H9 (cell line): Measurements from ENCODE around the gene SPIRE2. TPM values are rescaled to one million over a fixed set of nuclear protein-coding genes. Genes with fewer than 3 reads are reported as not detected.
A peak's percentile ranks its signal among the peaks of the same experiment; 100 is the strongest.

Experiments used
- DNase-seq: peaks from one replicate; pipeline ENCODE4 v3.0.0-alpha.2; 2017
- H2AFZ ChIP-seq: one replicate; pipeline ENCODE4 v1.6.1; 2013; ENCODE audit warnings: mild to moderate bottlenecking, low read length, control low read depth, moderate library complexity
- H2AK5ac ChIP-seq: 2 replicates; pipeline ENCODE4 v1.6.1; 2013; ENCODE audit warnings: low read length, control low read depth, mixed read lengths; ENCODE audit not compliant: insufficient read length
- H2BK120ac ChIP-seq: one replicate; pipeline ENCODE4 v1.6.1; 2013; ENCODE audit warnings: low read depth, mild to moderate bottlenecking, low read length, control low read depth, inconsistent platforms; ENCODE audit not compliant: poor library complexity, severe bottlenecking
- H2BK12ac ChIP-seq: 2 replicates; pipeline ENCODE4 v1.6.1; 2013; ENCODE audit warnings: low read length, control low read depth, mixed read lengths, low read depth; ENCODE audit not compliant: insufficient read length
- H2BK15ac ChIP-seq: 2 replicates; pipeline ENCODE4 v1.6.1; 2013; ENCODE audit warnings: low read depth, low read length, control low read depth
- H2BK20ac ChIP-seq: one replicate; pipeline ENCODE4 v1.6.1; 2013; ENCODE audit warnings: low read depth, mild to moderate bottlenecking, low read length, control low read depth, inconsistent platforms; ENCODE audit not compliant: poor library complexity, severe bottlenecking
- H2BK5ac ChIP-seq: 2 replicates; pipeline ENCODE4 v1.6.1; 2013; ENCODE audit warnings: low read length, control low read depth, mixed read lengths; ENCODE audit not compliant: insufficient read length
- H3K14ac ChIP-seq: 2 replicates; pipeline ENCODE4 v1.6.1; 2013; ENCODE audit warnings: low read length, control low read depth; ENCODE audit not compliant: insufficient read depth
- H3K18ac ChIP-seq: 2 replicates; pipeline ENCODE4 v1.6.1; 2013; ENCODE audit warnings: low read depth, mild to moderate bottlenecking, mixed read lengths, low read length, control low read depth; ENCODE audit not compliant: insufficient read length
- H3K23ac ChIP-seq: 2 replicates; pipeline ENCODE4 v1.6.1; 2013; ENCODE audit warnings: low read length, control low read depth, mixed read lengths, low read depth; ENCODE audit not compliant: insufficient read length
- H3K23me2 ChIP-seq: 2 replicates; pipeline ENCODE4 v1.6.1; 2013; ENCODE audit warnings: low read depth, mild to moderate bottlenecking, mixed read lengths, low read length, control low read depth; ENCODE audit not compliant: insufficient read length, poor library complexity, severe bottlenecking
- H3K27ac ChIP-seq: 2 replicates; pipeline ENCODE4 v1.5.1; 2013; ENCODE audit warnings: low read length, control low read depth, mixed read lengths, low read depth; ENCODE audit not compliant: insufficient read length
- H3K27me3 ChIP-seq: 2 replicates; pipeline ENCODE4 v1.6.1; 2013; ENCODE audit warnings: low read length, control low read depth, inconsistent platforms; ENCODE audit not compliant: insufficient read depth
- H3K4ac ChIP-seq: 2 replicates; pipeline ENCODE4 v1.6.1; 2013; ENCODE audit warnings: low read depth, mild to moderate bottlenecking, control low read depth, inconsistent platforms, low read length, moderate library complexity
- H3K4me1 ChIP-seq: 2 replicates; pipeline ENCODE4 v1.6.1; 2013; ENCODE audit warnings: low read length, control low read depth, inconsistent platforms; ENCODE audit not compliant: insufficient read depth
- H3K4me2 ChIP-seq: 2 replicates; pipeline ENCODE4 v1.6.1; 2013; ENCODE audit warnings: low read length, control low read depth, mixed read lengths; ENCODE audit not compliant: insufficient read length, insufficient read depth
- H3K56ac ChIP-seq: 2 replicates; pipeline ENCODE4 v1.6.1; 2013; ENCODE audit warnings: low read depth, mild to moderate bottlenecking, mixed read lengths, low read length, control low read depth; ENCODE audit not compliant: insufficient read length
- H3K79me1 ChIP-seq: 2 replicates; pipeline ENCODE4 v1.6.1; 2013; ENCODE audit warnings: low read depth, mild to moderate bottlenecking, moderate library complexity, low read length, control low read depth, inconsistent platforms; ENCODE audit not compliant: insufficient read depth, poor library complexity, severe bottlenecking
- H3K79me2 ChIP-seq: 2 replicates; pipeline ENCODE4 v1.6.1; 2013; ENCODE audit warnings: low read length, control low read depth, inconsistent platforms; ENCODE audit not compliant: insufficient read depth
- H3K9ac ChIP-seq: 2 replicates; pipeline ENCODE4 v1.6.1; 2013; ENCODE audit warnings: low read length, control low read depth, mixed read lengths; ENCODE audit not compliant: insufficient read length; ENCODE audit errors: extremely low read depth
- H3K9me3 ChIP-seq: one replicate; pipeline ENCODE4 v1.6.1; 2013; ENCODE audit warnings: low read depth, low read length, inconsistent platforms; ENCODE audit not compliant: control insufficient read depth
- H3T11ph ChIP-seq: one replicate; pipeline ENCODE4 v1.6.1; 2013; ENCODE audit warnings: mild to moderate bottlenecking, low read length, control low read depth, inconsistent platforms
- H4K20me1 ChIP-seq: one replicate; pipeline ENCODE4 v1.6.1; 2013; ENCODE audit not compliant: control insufficient read depth, insufficient read length, insufficient read depth
- H4K5ac ChIP-seq: 2 replicates; pipeline ENCODE4 v1.6.1; 2013; ENCODE audit warnings: low read depth, mild to moderate bottlenecking, mixed read lengths, low read length, control low read depth; ENCODE audit not compliant: insufficient read length
- H4K8ac ChIP-seq: replicated peaks from 2 replicates; pipeline ENCODE4 v1.6.1; 2013; ENCODE audit warnings: low read length, control low read depth, mixed read lengths, low read depth; ENCODE audit not compliant: insufficient read length
- H4K91ac ChIP-seq: 2 replicates; pipeline ENCODE4 v1.6.1; 2013; ENCODE audit warnings: low read depth, mild to moderate bottlenecking, moderate library complexity, mixed read lengths, low read length, control low read depth; ENCODE audit not compliant: insufficient read length
- H3K27ac Mint-ChIP-seq, 3 experiments: 2 replicates in 2 of 3; 3 replicates in 1 of 3; pipeline ENCODE4 v1.8.0; 2020 to 2021; ENCODE audit warnings: mixed read lengths in 3 of 3, mild to moderate bottlenecking in 1 of 3, moderate library complexity in 1 of 3
- H3K27me3 Mint-ChIP-seq: 2 replicates; pipeline ENCODE4 v1.8.0; 2021; ENCODE audit warnings: low read depth, mild to moderate bottlenecking, moderate library complexity, mixed read lengths
- H3K36me3 Mint-ChIP-seq, 3 experiments: 2 replicates in 2 of 3; 3 replicates in 1 of 3; pipeline ENCODE4 v1.8.0; 2020 to 2021; ENCODE audit warnings: low read depth in 3 of 3, mixed read lengths in 3 of 3; ENCODE audit not compliant: insufficient read depth in 1 of 3
- H3K4me1 Mint-ChIP-seq, 2 experiments: 2 replicates each; pipeline ENCODE4 v1.8.0; 2020; ENCODE audit warnings: mixed read lengths in 2 of 2
- H3K4me3 Mint-ChIP-seq, 2 experiments: 2 replicates in 1 of 2; 3 replicates in 1 of 2; pipeline ENCODE4 v1.8.0; 2020 to 2021; ENCODE audit warnings: mild to moderate bottlenecking in 2 of 2, mixed read lengths in 2 of 2, moderate library complexity in 1 of 2
- H3K9me3 Mint-ChIP-seq, 2 experiments: 2 replicates in 1 of 2; 3 replicates in 1 of 2; pipeline ENCODE4 v1.8.0; 2020; ENCODE audit warnings: mild to moderate bottlenecking in 2 of 2, mixed read lengths in 2 of 2, moderate library complexity in 1 of 2
- CTCF ChIP-seq: fragments of 200-600 bp; sonication (generic); conservative IDR thresholded peaks from 3 replicates; pipeline ENCODE4 v1.8.0; 2021; ENCODE audit warnings: antibody characterized with exemption, mild to moderate bottlenecking
- WGBS: extraction: QIAGEN DNeasy Blood & Tissue Kit; methylation state at CpG from one replicate; pipeline ENCODE4 v1.1.7; 2013; ENCODE audit warnings: missing lambda C conversion rate, low lambda C conversion rate, mixed read lengths; ENCODE audit not compliant: insufficient read length; ENCODE audit errors: extremely low coverage; 5-methylcytosine and 5-hydroxymethylcytosine counted together
- total RNA-seq: library from RNA; stranded (reverse); gene quantifications from 2 replicates; pipeline ENCODE4 v1.2.1, GENCODE V29; 2021

The SPIRE2 gene
- total RNA-seq, 1 experiment from 2014 or later = 6.9 TPM

GRCh38 chr16:89870440-89870839, 42.2 kb downstream of the SPIRE2 start:
- H3K36me3 Mint-ChIP-seq = peaks cover 20 to 25% (median 24%) of the 10 kb centered on the region in 3 experiments
- H4K91ac ChIP-seq = no peak overlapping the region
- no peak overlapping the region for H2BK20ac ChIP-seq
- no peak overlapping the region for H3T11ph ChIP-seq
- H2BK120ac ChIP-seq = no peak overlapping the region
- H4K20me1 ChIP-seq = no peaks in the 10 kb centered on the region
- no peak overlapping the region for H4K5ac ChIP-seq
- H3K4me1 ChIP-seq = no peaks in the 10 kb centered on the region
- no peak overlapping the region for H4K8ac ChIP-seq
- H3K9ac ChIP-seq = no peak overlapping the region
- H3K23me2 ChIP-seq = peaks cover 5% of the 10 kb centered on the region
- peaks cover 15 to 19% of the 10 kb centered on the region in 2 experiments for H3K9me3 Mint-ChIP-seq
- TF ChIP-seq CTCF = no peak
- no peak overlapping the region for H3K4me3 Mint-ChIP-seq
- H3K27ac ChIP-seq = no peak overlapping the region
- H3K27ac Mint-ChIP-seq = peak overlapping the region in 1 of 3 experiments; percentile 55; a peak in 1 of 7 replicates
- H3K27me3 ChIP-seq = no peaks in the 10 kb centered on the region
- no peaks in the 10 kb centered on the region for H3K79me1 ChIP-seq
- peaks cover 3 to 9% of the 10 kb centered on the region in 2 experiments; a peak in 2 of 4 replicates for H3K4me1 Mint-ChIP-seq
- no peak overlapping the region for H3K4me2 ChIP-seq
- H3K4ac ChIP-seq = no peak overlapping the region
- no peak overlapping the region for H2AFZ ChIP-seq
- no peaks in the 10 kb centered on the region for H3K27me3 Mint-ChIP-seq
- no peak overlapping the region; the same call in 1 of the 2 replicates for H3K14ac ChIP-seq
- H2BK12ac ChIP-seq = no peak overlapping the region
- no peak overlapping the region for H3K18ac ChIP-seq
- H2BK5ac ChIP-seq = no peak overlapping the region
- no peak overlapping the region for H2AK5ac ChIP-seq
- peaks cover 5% of the 10 kb centered on the region for H3K9me3 ChIP-seq
- no peak for DNase-seq
- no peaks in the 10 kb centered on the region for H3K79me2 ChIP-seq
- no CpG with 5 or more reads among the region's 6 CpGs for WGBS
- H2BK15ac ChIP-seq = no peak overlapping the region
- H3K23ac ChIP-seq = no peak overlapping the region
- no peak overlapping the region for H3K56ac ChIP-seq
